NCI-H2196 (cell line): ENCODE data around the gene TRIO.

Experiments used
- DNase-seq: peaks from one replicate; lab custom pipeline; 2025; ENCODE audit not compliant: unreplicated experiment; lab: John Stamatoyannopoulos, UW

TRIO gene

DNA sequence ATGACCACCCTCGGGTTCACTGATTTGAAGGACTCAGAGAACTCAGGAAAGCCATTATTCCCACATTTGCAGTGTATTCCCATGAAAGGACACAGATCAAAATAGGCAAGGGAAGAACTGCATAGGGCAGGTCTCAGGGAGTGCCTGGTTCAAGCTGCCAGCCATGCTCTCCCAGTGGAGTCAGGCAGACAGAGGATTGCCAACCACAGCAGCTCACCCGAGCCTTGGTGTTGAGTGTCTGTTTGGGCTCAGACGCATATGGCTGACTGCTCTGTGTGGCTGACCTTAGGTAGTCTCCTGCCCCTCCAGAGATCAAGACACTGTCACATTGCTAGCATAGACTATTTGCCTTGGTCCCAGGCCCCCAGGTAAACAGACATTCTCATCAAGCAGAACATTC is 322.6 kb downstream of the TRIO start:
- DNase-seq = no peak

DNA sequence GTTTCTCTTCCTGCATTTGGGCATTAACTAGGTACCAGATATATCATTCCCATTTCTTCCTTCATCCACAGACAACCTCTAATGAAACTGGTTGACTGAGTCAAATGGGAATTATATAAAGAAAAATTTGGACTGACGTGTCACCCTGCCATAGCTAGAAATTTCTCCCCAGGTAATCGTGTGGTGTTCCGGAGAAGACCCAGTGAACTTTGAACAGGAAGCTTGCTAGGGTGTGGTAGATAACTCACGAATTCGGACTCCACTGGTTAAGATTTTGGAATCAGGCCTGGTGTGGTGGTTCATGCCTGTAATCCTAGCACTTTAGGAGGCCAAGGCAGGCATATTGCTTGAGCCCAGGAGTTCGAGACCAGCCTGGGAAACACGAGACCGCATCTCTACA is 324.1 kb downstream of the TRIO start:
- no peak for DNase-seq

DNA sequence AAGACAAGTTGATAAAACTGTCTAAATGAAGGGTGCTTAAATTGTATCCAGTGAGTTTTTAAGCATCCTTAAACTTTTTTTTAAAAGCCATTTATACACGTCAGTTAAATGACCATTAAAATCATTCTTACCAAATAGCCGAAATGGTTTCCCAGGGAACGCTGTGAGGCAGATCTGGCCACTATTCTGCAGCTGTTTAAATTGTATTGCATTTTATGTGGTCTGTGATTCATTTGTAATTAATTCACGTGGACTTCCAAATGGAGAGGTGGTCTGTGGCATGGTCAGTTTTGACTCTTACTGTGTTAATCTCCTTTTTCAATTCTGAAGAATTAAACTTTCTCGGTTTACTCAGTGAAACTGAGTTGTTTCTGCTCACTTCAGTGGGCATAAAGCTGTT is 324.7 kb downstream of the TRIO start:
- DNase-seq = no peak

- no peak for DNase-seq
These were observed 326.6 kb downstream of the TRIO start for GRCh38 chr5:14469551-14470377.

DNA sequence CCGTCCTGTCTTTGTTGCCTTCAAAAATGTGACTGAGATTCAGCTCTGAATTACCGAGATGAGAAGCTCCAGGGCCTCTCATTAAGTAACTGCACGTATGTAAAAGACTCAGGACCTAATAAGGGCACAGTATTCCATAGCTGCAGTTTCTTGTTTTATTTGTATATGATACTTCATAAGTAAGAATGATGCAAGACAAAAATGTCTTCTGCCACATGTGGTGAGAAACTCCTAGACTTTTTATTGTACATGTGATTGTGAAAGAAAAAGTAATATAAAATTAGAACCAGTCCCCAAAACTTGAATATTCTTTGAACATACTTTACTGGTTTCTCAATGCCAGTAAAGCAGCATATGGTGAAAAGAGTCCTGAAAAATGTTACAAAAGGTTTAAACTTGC is 328.4 kb downstream of the TRIO start:
- DNase-seq = no peak

DNA sequence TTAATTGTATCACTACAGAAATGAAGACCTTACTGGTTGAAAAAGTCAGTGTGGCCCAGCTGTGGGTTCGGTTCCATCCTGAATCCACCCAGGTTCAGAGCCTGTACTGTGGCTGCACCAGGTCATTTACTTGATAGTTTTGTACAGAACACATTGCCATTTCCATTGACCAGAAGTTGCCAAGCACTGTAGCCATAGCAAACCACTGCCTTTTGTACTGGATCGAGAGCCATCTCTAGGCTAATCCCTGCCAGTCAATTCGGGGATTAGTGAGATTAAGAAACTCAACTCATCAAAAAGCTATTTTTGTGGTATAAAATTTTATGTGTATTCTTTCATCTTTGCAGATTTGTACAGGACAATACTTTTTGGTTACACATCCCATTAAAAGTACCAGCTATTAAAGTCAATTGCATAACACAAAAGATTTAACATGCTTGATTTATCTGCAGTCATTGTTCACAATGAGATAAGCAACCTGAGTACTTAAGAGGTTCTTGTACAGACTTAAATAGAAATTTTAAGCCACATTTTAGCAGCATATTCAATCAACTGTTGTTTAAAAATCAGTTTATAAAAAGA is 329.9 kb downstream of the TRIO start:
- DNase-seq = no peak

GRCh38 chr5:14475045-14475444 is 331.9 kb downstream of the TRIO start:
- DNase-seq = no peak

DNA sequence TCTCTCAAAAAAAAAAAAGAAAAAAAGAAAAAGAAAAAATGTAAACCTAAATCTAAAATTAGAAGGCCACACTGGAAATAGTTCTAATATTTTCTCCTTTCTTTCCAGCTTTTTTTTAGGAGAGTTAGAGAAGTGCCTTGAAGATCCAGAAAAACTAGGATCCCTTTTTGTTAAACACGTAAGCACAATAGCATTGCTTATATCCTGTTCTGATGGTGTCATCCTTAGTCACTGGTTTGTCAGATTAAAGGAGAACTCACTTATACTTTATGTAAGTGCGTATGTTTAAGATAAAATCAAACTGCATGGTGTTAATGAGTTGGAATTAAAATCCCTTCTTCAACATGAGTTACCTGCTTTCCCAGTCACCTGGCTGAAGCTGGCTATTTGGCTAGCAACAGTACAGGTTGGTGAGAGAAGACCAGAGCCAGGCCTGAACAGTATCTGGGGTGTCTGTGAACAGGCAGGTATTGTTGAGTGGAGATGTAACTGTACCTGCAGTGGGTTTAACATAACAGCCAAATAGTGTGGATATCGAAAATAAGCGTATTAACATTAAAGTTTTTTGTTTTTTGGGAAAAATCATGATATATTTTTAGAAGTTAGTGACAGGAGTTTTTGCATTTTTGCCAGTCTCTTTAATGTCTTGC is 333.8 kb downstream of the TRIO start:
- DNase-seq = no peak

- no peak for DNase-seq
These were observed 336.1 kb downstream of the TRIO start for GRCh38 chr5:14479143-14479696.

- no peak for DNase-seq
These were observed 338.2 kb downstream of the TRIO start for GRCh38 chr5:14481349-14481748.

DNA sequence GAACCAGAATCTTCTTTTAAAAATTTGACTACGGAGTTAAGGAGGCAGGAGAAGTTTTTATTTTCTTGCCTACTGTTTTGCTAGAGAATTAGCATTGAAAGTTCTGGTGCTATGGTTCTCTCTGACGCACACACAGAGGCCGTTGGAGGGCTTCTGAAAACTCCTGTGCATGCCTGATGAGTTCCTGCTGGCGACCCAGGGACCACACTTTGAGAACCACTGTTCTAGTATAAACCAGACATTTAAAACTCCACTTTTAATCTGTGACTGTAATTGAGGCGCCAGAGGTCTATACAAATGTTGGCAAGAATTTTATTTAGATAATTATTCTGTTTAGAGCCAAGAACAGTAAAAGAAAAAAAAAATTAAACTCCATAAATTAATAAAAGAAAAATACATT is 338.9 kb downstream of the TRIO start:
- DNase-seq = no peak

- no peak for DNase-seq
These were observed 340.5 kb downstream of the TRIO start for GRCh38 chr5:14483504-14484157.

DNA sequence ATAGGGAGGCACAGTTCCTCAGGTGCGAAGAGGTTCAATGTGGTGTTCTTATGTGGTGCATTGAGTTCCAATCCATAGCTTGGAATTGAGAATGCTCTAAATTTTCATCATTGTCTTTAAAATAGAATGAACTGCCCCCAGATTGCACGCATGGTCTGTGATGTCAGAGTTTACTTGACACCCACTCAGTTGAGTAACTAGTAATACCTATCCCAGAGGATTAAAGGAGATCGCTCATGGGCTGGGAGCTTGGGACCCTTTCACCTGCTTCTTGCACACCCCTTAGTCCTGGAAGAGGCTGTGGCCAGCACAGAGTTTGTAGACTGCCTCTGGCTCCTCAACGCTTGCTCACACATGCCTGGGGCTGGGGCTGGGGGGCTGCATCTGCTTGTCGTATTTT is 343.3 kb downstream of the TRIO start:
- no peak for DNase-seq

DNA sequence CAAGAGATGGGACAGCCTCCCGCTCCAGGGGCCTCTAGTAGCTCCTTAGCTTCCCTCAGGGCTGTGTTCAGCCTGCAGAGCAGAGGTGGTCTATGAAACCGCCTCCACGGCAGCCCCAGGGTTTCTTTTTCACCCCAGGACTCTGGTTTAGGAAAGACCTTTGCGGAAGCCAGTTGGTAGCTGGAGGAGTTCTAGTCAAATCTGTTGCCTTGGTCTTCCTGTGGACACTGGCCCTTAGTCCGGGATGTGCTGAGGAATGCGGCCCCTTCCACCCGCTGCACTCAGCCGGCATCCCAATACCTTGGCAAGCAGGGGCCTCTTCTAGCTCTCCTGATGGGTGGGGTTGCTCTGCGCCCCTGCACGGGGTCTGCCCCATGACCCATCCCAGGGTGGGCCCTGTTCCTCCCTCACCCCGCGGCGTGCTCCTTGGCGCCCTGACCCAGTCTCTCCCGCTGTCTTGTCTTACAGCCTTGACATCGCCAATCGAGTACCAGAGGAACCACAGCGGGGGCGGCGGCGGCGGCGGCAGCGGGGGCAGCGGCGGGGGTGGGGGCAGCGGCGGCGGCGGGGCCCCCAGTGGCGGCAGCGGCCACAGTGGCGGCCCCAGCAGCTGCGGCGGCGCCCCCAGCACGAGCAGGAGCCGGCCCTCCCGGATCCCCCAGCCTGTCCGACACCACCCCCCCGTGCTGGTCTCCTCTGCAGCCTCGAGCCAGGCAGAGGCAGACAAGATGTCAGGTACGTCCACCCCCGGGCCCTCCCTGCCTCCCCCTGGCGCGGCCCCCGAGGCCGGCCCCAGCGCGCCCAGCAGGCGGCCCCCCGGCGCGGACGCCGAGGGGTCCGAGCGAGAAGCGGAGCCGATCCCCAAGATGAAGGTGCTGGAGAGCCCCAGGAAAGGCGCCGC is 344.1 kb downstream of the TRIO start:
- DNase-seq = no peak

DNA sequence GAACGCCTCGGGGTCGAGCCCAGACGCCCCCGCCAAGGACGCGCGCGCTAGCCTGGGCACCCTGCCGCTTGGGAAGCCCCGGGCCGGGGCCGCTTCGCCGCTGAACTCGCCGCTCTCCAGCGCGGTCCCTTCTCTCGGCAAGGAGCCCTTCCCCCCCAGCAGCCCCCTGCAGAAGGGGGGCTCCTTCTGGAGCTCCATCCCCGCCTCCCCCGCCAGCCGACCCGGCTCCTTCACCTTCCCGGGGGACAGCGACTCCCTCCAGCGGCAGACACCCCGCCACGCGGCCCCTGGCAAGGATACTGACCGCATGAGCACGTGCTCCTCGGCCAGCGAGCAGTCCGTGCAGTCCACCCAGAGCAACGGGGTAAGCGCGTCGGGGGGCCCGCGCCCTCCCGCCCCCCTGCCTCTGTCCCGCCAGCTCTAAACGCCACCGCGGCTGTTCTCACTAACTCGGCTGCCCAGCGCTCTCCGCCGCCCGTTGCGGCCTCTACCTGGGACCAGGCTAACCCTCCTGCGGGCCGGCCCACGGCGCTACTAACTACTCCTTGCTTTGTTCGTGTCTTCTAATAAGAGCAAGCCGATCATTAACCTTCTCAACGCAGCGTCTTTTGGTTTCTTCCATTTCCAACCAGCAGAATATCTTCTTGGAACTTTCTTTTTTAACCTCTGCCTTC is 344.9 kb downstream of the TRIO start:
- no peak for DNase-seq

- DNase-seq = no peak
These were observed 345.6 kb downstream of the TRIO start for GRCh38 chr5:14488709-14489108.

DNA sequence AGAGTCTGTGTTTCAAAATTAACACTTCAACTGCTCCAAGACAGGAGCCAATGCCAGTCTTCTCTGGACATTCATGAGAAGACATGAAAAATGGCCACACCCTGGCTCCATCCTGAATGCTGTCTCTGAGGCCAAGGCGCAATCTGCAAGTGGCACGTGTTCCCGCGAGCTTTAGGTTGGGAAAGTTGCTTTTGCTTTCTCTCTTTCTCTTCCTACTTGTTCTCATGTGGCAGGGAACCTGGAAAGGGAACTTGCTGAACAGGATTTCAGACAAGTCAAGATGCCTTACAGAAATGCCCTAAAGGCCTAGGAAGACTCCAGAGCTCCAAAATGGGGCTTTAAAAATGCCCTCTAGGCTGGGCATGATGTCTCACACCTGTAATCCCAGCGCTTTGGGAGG is 346.5 kb downstream of the TRIO start:
- DNase-seq = no peak

DNA sequence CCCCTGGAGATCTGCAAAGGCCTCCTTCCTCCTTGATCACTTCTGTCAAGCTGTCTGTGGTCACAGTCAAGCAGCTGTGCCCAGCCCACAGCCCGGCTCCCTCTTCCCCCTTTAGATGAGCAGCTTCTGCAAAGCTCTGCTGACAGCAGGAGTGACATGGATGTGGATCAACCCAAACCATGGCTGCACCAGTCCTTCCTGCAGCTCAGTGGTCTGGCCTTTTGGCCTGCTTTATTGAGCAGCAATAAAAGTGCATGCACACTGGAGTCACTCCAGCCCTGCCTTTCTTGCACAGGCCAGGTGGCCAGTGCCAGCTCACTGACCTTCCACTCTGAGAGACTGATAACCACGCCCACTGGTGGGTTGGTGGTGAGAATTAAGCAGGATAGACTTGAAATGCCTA is 347.2 kb downstream of the TRIO start:
- DNase-seq = no peak

DNA sequence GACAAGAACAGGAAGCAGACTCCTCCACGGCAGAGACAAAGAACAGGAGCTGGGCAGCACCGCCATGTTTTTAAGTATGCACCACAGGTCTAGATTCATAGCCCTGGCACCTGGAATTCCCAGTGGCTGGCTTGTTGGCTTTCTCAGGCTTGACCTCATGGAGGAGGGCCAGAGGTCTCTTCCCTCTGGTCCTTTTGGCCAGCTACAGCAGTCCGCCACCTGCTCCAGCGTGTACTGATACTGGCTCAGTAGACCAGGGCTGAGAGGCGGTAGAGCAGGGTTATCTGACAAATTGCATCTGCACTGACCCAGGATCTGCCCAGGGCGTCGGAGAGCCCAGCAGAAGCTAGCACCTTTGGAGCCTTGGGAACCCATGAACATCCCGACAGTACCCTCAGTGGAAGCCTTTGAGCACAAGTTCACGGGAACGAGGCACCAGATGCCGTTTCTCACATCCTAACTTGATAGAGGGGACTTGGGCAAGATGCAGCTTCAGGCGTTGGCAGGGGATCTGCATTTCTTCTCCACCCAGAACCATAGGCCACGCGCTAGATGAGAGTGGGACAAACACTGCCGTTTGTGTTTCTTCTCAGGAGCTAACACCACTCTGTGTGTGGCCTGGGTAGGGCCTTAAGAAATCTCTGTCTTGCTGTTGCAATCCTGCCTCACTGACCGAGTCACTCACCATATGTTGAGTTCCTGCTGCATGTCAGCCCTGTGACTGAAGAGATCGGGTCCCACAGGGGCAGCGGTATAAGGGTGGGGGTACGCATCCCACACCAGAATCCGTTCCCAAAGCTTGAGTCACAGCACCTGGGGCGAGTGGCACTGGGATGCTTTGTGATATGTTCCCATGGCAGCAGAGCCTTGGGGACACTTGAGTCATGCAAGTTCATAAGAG is 348.1 kb downstream of the TRIO start:
- DNase-seq = no peak
